Right kidney (tissue), 1 donor: ENCODE data around the gene REV1.
"Not testable (repeated sequence)": the region's sequence is repeated elsewhere in the genome, so short reads cannot be mapped to it uniquely, and the experiment has no call there.

ENCODE experiments used
- DNase-seq: peaks from one replicate; pipeline ENCODE4 v3.0.0-alpha.2; 2016

REV1 gene

GRCh38 chr2:99404039-99404796 is 85.6 kb downstream of the REV1 start:
- DNase-seq: no peak

- no peak for DNase-seq
Measured at GRCh38 chr2:99403524-99403923, 86.3 kb downstream of the REV1 start.

GRCh38 chr2:99403084-99403483 is 86.7 kb downstream of the REV1 start:
- no peak for DNase-seq

- no peak for DNase-seq
Measured at GRCh38 chr2:99401841-99402240, 88.0 kb downstream of the REV1 start.

- no peak for DNase-seq
Measured at GRCh38 chr2:99399795-99400194, 90.0 kb downstream of the REV1 start.

GRCh38 chr2:99399063-99399462 is 90.8 kb downstream of the REV1 start:
- DNase-seq: no peak

GRCh38 chr2:99398303-99398702 is 91.5 kb downstream of the REV1 start:
- no peak for DNase-seq

GRCh38 chr2:99397266-99397920 is 92.4 kb downstream of the REV1 start:
- no peak for DNase-seq

GRCh38 chr2:99395589-99396130 is 94.2 kb downstream of the REV1 start:
- DNase-seq: no peak

GRCh38 chr2:99389946-99390345 is 99.9 kb downstream of the REV1 start:
- DNase-seq: no peak

GRCh38 chr2:99389371-99389770 is 100.4 kb downstream of the REV1 start:
- DNase-seq: no peak

GRCh38 chr2:99388892-99389291 is 100.9 kb downstream of the REV1 start:
- no peak for DNase-seq

- no peak for DNase-seq
Measured at GRCh38 chr2:99386011-99386410, 103.8 kb downstream of the REV1 start.

GRCh38 chr2:99382143-99382542 is 107.7 kb downstream of the REV1 start:
- DNase-seq: no peak

GRCh38 chr2:99380376-99381010 is 109.3 kb downstream of the REV1 start:
- DNase-seq: no peak

GRCh38 chr2:99377879-99378278 is 111.9 kb downstream of the REV1 start:
- no peak for DNase-seq

GRCh38 chr2:99376254-99376864 is 113.5 kb downstream of the REV1 start:
- no peak for DNase-seq

GRCh38 chr2:99374747-99375146 is 115.1 kb downstream of the REV1 start:
- DNase-seq: no peak

GRCh38 chr2:99373144-99373543 is 116.7 kb downstream of the REV1 start:
- no peak for DNase-seq

- DNase-seq: not testable (repeated sequence)
Measured at GRCh38 chr2:99368854-99369253, 121.0 kb downstream of the REV1 start.

GRCh38 chr2:99365661-99366060 is 124.2 kb downstream of the REV1 start:
- DNase-seq: no peak

- no peak for DNase-seq
Measured at GRCh38 chr2:99356853-99357252, 133.0 kb downstream of the REV1 start.

- DNase-seq: not testable (repeated sequence)
Measured at GRCh38 chr2:99354825-99355224, 135.0 kb downstream of the REV1 start.
